Fibroblast of lung (primary cell): ENCODE data around the gene CFAP61. TPM values are rescaled to one million over a fixed set of nuclear protein-coding genes. Genes with fewer than 3 reads are reported as not detected.
A peak's percentile ranks its signal among the peaks of the same experiment; 100 is the strongest.

Experiments used
- DNase-seq, 2 donors: peaks; one replicate each; pipeline versions ENCODE4 v3.0.0 to v3.0.0-alpha.2; 2010; ENCODE audit warnings: low read depth in 2 of 2
- H2AFZ ChIP-seq: 2 replicates; pipeline ENCODE4 v1.5.1; 2012; ENCODE audit warnings: low read length, control low read depth, inconsistent platforms
- H3K27ac ChIP-seq: 2 replicates; pipeline ENCODE4 v1.5.1; 2011; ENCODE audit warnings: low read length, control low read depth; ENCODE audit not compliant: insufficient read depth
- H3K27me3 ChIP-seq: 2 replicates; pipeline ENCODE4 v1.5.1; 2011; ENCODE audit warnings: mild to moderate bottlenecking, low read length; ENCODE audit not compliant: control insufficient read depth, insufficient read depth
- H3K36me3 ChIP-seq: 2 replicates; pipeline ENCODE4 v1.5.1; 2011; ENCODE audit warnings: low read length; ENCODE audit not compliant: control insufficient read depth, insufficient read depth
- H3K4me1 ChIP-seq: 2 replicates; pipeline ENCODE4 v1.5.1; 2011; ENCODE audit warnings: low read length; ENCODE audit not compliant: control insufficient read depth, insufficient read depth; ENCODE audit errors: extremely low read depth
- H3K4me2 ChIP-seq: 2 replicates; pipeline ENCODE4 v1.5.1; 2011; ENCODE audit warnings: low read length, control low read depth; ENCODE audit not compliant: insufficient read depth; ENCODE audit errors: extremely low read depth
- H3K4me3 ChIP-seq, 4 experiments: fragments of 200-600 bp in 1 of 4; sonication (generic) in 1 of 4; replicated peaks in 1 of 4; 2 replicates each; pipeline ENCODE4 v1.5.1; 2011 to 2016; ENCODE audit warnings: low read length in 4 of 4, low read depth in 3 of 4, mild to moderate bottlenecking in 3 of 4, control low read depth in 2 of 4, inconsistent platforms in 1 of 4, mixed read lengths in 1 of 4; ENCODE audit not compliant: insufficient read depth in 1 of 4; ENCODE audit errors: control extremely low read depth in 1 of 4
- H3K79me2 ChIP-seq: 2 replicates; pipeline ENCODE4 v1.5.1; 2012; ENCODE audit warnings: mild to moderate bottlenecking, low read length, inconsistent platforms; ENCODE audit not compliant: control insufficient read depth, insufficient read depth
- H3K9ac ChIP-seq: 2 replicates; pipeline ENCODE4 v1.5.1; 2011; ENCODE audit warnings: mild to moderate bottlenecking, low read length, control low read depth; ENCODE audit not compliant: insufficient read depth
- H3K9me3 ChIP-seq: 2 replicates; pipeline ENCODE4 v1.5.1; 2012; ENCODE audit warnings: low read depth, low read length; ENCODE audit not compliant: control insufficient read depth, insufficient read depth
- H4K20me1 ChIP-seq: 2 replicates; pipeline ENCODE4 v1.5.1; 2011; ENCODE audit warnings: low read length; ENCODE audit not compliant: control insufficient read depth, insufficient read depth; ENCODE audit errors: extremely low read depth
- CTCF ChIP-seq, 2 donors: IDR thresholded peaks in 1 of 2; conservative IDR thresholded peaks in 1 of 2; 1 replicate in 1 of 2; 2 replicates in 1 of 2; pipeline ENCODE4 v1.5.1; 2011 to 2012; ENCODE audit warnings: low read length in 2 of 2, control low read depth in 1 of 2, inconsistent platforms in 1 of 2, low read depth in 1 of 2, mild to moderate bottlenecking in 1 of 2
- EZH2 ChIP-seq: IDR thresholded peaks from 2 replicates; pipeline ENCODE4 v1.5.1; 2012; ENCODE audit warnings: low read length, control low read depth, mild to moderate bottlenecking; ENCODE audit errors: missing control alignments
- polyA plus RNA-seq, 2 donors: library from polyadenylated mRNA; depleted of rRNA in 1 of 2; stranded (reverse) in 1 of 2; unstranded in 1 of 2; fragments of >200 nt; gene quantifications; 2 replicates each; pipeline ENCODE4 v1.2.1, GENCODE V29; 2011 to 2012; ENCODE audit warnings: missing spikeins in 1 of 2
- total RNA-seq: library from RNA; depleted of rRNA; stranded (reverse); fragments of >200 nt; gene quantifications from 2 replicates; pipeline ENCODE4 v1.2.1, GENCODE V29; 2014

The CFAP61 gene
- total and polyA plus RNA-seq, 2 donors (not counting 1 experiment from before 2014, with no cell fraction given) = not detected

- Histone ChIP-seq H3K79me2 (no peaks in the 10 kb centered on the region), H2AFZ (no peak overlapping the region), H4K20me1 (no peaks in the 10 kb centered on the region), H3K36me3 (no peaks in the 10 kb centered on the region), H3K4me1 (peaks cover 5% of the 10 kb centered on the region), H3K9ac (no peak overlapping the region), H3K4me3 (no peak overlapping the region), H3K27ac (no peak overlapping the region), H3K27me3 (no peaks in the 10 kb centered on the region), H3K9me3 (no peaks in the 10 kb centered on the region), H3K4me2 (no peak overlapping the region)
- no peak for DNase-seq
- TF ChIP-seq CTCF (conservative IDR thresholded peaks at IDR 0.05 in 1 of 2, IDR thresholded peaks at IDR 0.05 in 1 of 2; ENCODE audit: low read depth in 1 of 2, low read length in 2 of 2) (no peak), EZH2 (no peak)
These were observed 339.4 kb downstream of the CFAP61 start for GRCh38 chr20:20391766-20392165.

GRCh38 chr20:20393207-20394120 is 341.1 kb downstream of the CFAP61 start:
- no peak overlapping the region for H3K4me3 ChIP-seq
- peak; percentile 44 to 51 for DNase-seq
- H3K27ac ChIP-seq = no peak overlapping the region
- no peaks in the 10 kb centered on the region for H3K36me3 ChIP-seq
- peak overlapping the region; percentile 8 for H3K9ac ChIP-seq
- H3K4me1 ChIP-seq = peaks cover 5% of the 10 kb centered on the region
- no peaks in the 10 kb centered on the region for H3K9me3 ChIP-seq
- no peak overlapping the region for H2AFZ ChIP-seq
- no peak for TF ChIP-seq CTCF (conservative IDR thresholded peaks at IDR 0.05 in 1 of 2, IDR thresholded peaks at IDR 0.05 in 1 of 2; ENCODE audit: low read depth in 1 of 2, low read length in 2 of 2)
- no peak for TF ChIP-seq EZH2
- no peaks in the 10 kb centered on the region for H3K27me3 ChIP-seq
- no peaks in the 10 kb centered on the region for H4K20me1 ChIP-seq
- H3K4me2 ChIP-seq = no peak overlapping the region
- H3K79me2 ChIP-seq = no peaks in the 10 kb centered on the region

- Histone ChIP-seq H3K79me2 (no peaks in the 10 kb centered on the region), H3K36me3 (no peaks in the 10 kb centered on the region), H3K4me1 (peaks cover 5% of the 10 kb centered on the region), H3K4me3 (no peak overlapping the region), H3K27me3 (no peaks in the 10 kb centered on the region), H3K4me2 (no peak overlapping the region), H2AFZ (no peak overlapping the region), H3K9me3 (no peaks in the 10 kb centered on the region), H3K9ac (no peak overlapping the region), H4K20me1 (no peaks in the 10 kb centered on the region), H3K27ac (no peak overlapping the region)
- no peak for DNase-seq
- TF ChIP-seq EZH2 = no peak
- no peak for TF ChIP-seq CTCF (conservative IDR thresholded peaks at IDR 0.05 in 1 of 2, IDR thresholded peaks at IDR 0.05 in 1 of 2; ENCODE audit: low read depth in 1 of 2, low read length in 2 of 2)
These were observed 342.8 kb downstream of the CFAP61 start for GRCh38 chr20:20395087-20395486.
